Measurements from ENCODE around the gene CSHL1. TPM values are rescaled to one million over a fixed set of nuclear protein-coding genes. Genes with fewer than 3 reads are reported as not detected.

The CSHL1 gene
- total RNA-seq, 2 donors from 2014 or later, result not detected

DNA sequence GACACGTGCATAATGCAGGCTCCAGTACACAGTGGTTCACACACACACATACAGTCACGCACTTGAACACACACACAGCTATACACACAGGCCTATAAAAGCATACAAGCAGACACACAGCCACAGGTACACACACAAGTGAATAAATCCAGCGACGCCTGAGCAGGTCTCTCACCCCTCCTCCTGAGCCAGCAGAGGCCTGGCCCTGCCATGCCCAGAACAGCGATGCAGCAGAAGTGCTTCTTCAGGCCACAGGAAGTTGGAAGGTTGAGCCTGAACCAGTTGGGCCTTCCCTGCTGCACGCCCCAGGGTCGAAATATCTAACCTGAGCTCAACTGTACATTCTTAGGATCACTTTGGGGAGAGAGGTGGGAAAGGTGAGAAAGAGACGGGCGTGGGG lies 28.3 kb upstream of the CSHL1 start:
- Histone ChIP-seq H3K36me3 (no peaks in the 10 kb centered on the region), H3K9me3 (no peaks in the 10 kb centered on the region), H3K4me1 (no peaks in the 10 kb centered on the region), H3K9ac (ENCODE audit: low read depth in 2 of 2, low read length in 2 of 2) (no peak overlapping the region), H3K27ac (no peak overlapping the region), H3K27me3 (no peaks in the 10 kb centered on the region), H3K4me3 (no peak overlapping the region)
- intact Hi-C loops (cut with DNase I), result no loop called here
- DNase-seq, result no peak
- TF ChIP-seq, protein P1, sequence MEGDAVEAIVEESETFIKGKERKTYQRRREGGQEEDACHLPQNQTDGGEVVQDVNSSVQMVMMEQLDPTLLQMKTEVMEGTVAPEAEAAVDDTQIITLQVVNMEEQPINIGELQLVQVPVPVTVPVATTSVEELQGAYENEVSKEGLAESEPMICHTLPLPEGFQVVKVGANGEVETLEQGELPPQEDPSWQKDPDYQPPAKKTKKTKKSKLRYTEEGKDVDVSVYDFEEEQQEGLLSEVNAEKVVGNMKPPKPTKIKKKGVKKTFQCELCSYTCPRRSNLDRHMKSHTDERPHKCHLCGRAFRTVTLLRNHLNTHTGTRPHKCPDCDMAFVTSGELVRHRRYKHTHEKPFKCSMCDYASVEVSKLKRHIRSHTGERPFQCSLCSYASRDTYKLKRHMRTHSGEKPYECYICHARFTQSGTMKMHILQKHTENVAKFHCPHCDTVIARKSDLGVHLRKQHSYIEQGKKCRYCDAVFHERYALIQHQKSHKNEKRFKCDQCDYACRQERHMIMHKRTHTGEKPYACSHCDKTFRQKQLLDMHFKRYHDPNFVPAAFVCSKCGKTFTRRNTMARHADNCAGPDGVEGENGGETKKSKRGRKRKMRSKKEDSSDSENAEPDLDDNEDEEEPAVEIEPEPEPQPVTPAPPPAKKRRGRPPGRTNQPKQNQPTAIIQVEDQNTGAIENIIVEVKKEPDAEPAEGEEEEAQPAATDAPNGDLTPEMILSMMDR (IDR thresholded peaks at IDR 0.05), result no peak

DNA sequence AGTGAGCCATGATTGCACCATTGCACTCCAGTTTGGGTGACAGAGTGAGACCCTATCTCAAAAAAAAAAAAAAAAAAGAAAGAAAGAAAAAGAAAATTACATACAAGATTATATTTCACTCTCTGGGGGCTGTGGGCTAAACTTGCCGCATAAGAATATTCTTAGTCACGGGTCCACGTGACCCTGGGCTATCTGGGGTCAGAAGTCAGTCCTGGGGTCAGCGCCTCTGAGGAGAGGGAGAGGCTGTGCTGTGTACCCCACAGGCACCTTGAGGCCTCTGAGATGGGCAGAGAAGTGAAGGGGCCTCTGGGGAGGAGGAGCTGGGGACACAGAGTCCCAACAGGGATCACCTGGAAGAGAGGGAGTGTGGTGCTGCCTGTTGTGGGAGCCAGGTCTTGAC lies 26.9 kb upstream of the CSHL1 start:
- intact Hi-C loops (cut with DNase I), result no loop called here
- Histone ChIP-seq H3K27ac (no peak overlapping the region), H3K36me3 (no peaks in the 10 kb centered on the region), H3K27me3 (no peaks in the 10 kb centered on the region), H3K9ac (ENCODE audit: low read depth in 2 of 2, low read length in 2 of 2) (no peak overlapping the region), H3K9me3 (no peaks in the 10 kb centered on the region), H3K4me3 (no peak overlapping the region), H3K4me1 (no peaks in the 10 kb centered on the region)
- TF ChIP-seq, protein P1 (IDR thresholded peaks at IDR 0.05), result no peak
- DNase-seq, result no peak

DNA sequence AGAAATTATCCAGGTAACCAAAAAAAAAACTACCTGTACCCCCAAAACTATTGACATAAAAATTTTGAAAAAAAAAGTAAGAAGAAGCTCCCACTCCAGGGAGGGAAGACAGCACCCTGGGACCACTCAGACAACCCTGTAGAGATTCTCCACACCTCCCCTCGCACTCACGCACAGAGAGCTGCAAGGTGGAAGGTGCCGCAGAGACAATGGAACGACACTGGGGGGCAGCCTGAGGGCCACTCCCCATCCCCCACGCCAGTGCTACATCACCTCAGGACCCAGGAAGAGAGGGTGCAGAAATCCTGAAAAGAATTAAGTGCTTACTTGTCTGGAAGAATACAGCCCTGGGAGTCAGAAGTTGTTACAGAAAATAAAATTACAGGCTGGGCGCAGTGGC lies 26.3 kb upstream of the CSHL1 start:
- intact Hi-C loops (cut with DNase I), result no loop called here
- no peak for DNase-seq
- H3K9ac ChIP-seq (ENCODE audit: low read depth in 2 of 2, low read length in 2 of 2), result no peak overlapping the region
- H3K36me3 ChIP-seq, result no peaks in the 10 kb centered on the region
- H3K27me3 ChIP-seq, result no peaks in the 10 kb centered on the region
- H3K4me1 ChIP-seq, result no peaks in the 10 kb centered on the region
- H3K9me3 ChIP-seq, result no peaks in the 10 kb centered on the region
- TF ChIP-seq, protein P1 (IDR thresholded peaks at IDR 0.05), result no peak
- no peak overlapping the region for H3K4me3 ChIP-seq
- H3K27ac ChIP-seq, result no peak overlapping the region

DNA sequence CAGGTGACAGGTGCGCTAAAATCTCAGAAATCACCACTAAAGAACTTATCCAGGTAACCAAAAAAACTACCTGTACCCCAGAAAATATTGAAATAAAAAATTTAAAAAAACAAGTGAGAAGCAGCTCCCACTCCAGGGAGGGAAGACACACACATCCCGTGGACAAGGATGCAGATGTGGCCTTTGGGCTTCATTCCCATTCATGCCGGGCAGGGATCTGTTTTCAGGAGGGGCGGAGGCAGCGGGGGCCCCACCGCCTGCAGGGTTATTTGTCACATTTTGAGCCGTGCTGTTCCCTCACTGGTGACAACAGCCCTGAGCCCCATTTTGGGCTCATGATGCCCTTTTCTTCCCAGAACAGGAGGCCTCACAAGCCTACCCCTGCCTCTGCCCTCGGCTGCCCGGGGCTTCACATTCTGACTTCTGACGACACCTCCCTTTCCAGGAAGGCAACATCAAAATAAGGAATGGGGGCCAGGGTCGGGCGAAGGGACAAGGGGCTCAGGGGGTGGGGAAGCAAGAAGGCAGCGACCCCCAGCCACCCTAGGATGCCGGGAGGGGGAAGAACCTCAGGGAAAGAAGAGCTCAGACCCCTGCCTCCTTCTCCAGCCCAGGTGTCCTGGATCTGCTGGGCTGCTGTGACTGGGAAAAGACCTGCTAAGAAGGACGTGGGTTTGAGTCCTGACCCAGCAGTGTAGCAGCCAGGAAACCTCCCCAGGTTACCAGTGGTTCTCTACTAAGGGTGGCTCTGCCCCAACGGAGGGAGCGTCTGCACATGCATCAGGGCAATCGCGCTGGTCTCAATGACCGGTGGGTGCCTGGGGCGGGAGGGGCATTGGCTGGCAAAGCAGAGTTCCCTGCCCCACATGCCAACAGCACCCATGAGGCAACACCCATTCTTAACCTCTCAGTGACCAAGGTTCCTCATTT lies 23.4 kb upstream of the CSHL1 start:
- Histone ChIP-seq H3K4me1 (no peaks in the 10 kb centered on the region), H3K27me3 (no peaks in the 10 kb centered on the region), H3K4me3 (no peak overlapping the region), H3K27ac (no peak overlapping the region), H3K9ac (ENCODE audit: low read depth in 2 of 2, low read length in 2 of 2) (no peak overlapping the region), H3K36me3 (no peaks in the 10 kb centered on the region), H3K9me3 (no peaks in the 10 kb centered on the region)
- DNase-seq, result no peak
- intact Hi-C loops (cut with DNase I), result no loop called here
- TF ChIP-seq, protein P1 (IDR thresholded peaks at IDR 0.05), result no peak

DNA sequence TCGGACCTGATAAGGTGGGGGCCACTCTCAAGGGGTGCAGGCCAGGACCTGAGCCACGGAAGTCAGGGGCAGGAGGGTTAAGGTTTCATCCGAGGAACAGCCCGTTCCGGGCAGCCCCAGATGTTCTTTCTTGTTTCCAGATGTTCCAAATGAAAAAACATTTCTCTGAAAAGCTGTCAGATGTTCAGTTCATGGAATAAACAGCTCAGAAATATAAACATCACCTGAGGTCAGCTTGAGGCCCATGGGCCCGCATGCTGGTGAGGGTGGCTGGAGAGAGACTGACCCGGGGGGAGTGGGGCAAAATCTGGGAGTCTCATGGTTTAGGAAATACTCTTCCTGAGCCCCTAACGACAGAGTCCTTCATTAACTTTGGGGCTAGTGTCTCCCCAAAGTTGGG lies 22.5 kb upstream of the CSHL1 start:
- TF ChIP-seq, protein P1 (IDR thresholded peaks at IDR 0.05), result no peak
- Histone ChIP-seq H3K9me3 (no peaks in the 10 kb centered on the region), H3K27me3 (no peaks in the 10 kb centered on the region), H3K4me1 (no peaks in the 10 kb centered on the region), H3K36me3 (no peaks in the 10 kb centered on the region), H3K4me3 (no peak overlapping the region), H3K27ac (no peak overlapping the region), H3K9ac (ENCODE audit: low read depth in 2 of 2, low read length in 2 of 2) (no peak overlapping the region)
- intact Hi-C loops (cut with DNase I), result no loop called here
- DNase-seq, result no peak

Data from colonic mucosa (tissue), 4 donors.